ACC112 (cell line): Measurements from ENCODE around the gene TRPM2.

Experiments used
- H2AFZ ChIP-seq: fragments of 200-600 bp; sonication (generic); one replicate; pipeline ENCODE4 v1.6.0; 2017; ENCODE audit warnings: antibody characterized with exemption, low read length; ENCODE audit not compliant: unreplicated experiment
- H3K27ac ChIP-seq: fragments of 200-600 bp; sonication (generic); 2 replicates; pipeline ENCODE4 v1.5.1; 2014; ENCODE audit warnings: low read depth, mild to moderate bottlenecking, antibody characterized with exemption, low read length, moderate library complexity
- H3K27me3 ChIP-seq: fragments of 200-600 bp; sonication (generic); 2 replicates; pipeline ENCODE4 v1.6.1; 2014; ENCODE audit warnings: mild to moderate bottlenecking, antibody characterized with exemption, low read length, moderate library complexity, mixed read lengths; ENCODE audit not compliant: insufficient read depth
- H3K36me3 ChIP-seq: fragments of 200-600 bp; sonication (generic); 2 replicates; pipeline ENCODE4 v1.6.1; 2016; ENCODE audit warnings: mild to moderate bottlenecking, antibody characterized with exemption, low read length, moderate library complexity, mixed read lengths; ENCODE audit not compliant: insufficient read depth
- H3K4me1 ChIP-seq: fragments of 200-600 bp; sonication (generic); one replicate; pipeline ENCODE4 v1.6.1; 2016; ENCODE audit warnings: low read length, mixed read lengths; ENCODE audit not compliant: insufficient read depth, unreplicated experiment, control insufficient read depth
- H3K4me3 ChIP-seq: fragments of 200-600 bp; sonication (generic); 2 replicates; pipeline ENCODE4 v1.5.1; 2014; ENCODE audit warnings: mild to moderate bottlenecking, low read depth, low read length
- H3K79me2 ChIP-seq: fragments of 200-600 bp; sonication (generic); one replicate; pipeline ENCODE4 v1.6.0; 2016; ENCODE audit warnings: low read length; ENCODE audit not compliant: control insufficient read depth, unreplicated experiment, insufficient read depth

Gene TRPM2

GRCh38 chr21:44427241-44428120 lies 74.1 kb downstream of the TRPM2 start:
- Histone ChIP-seq H3K27ac (no peak overlapping the region), H3K4me1 (no peaks in the 10 kb centered on the region), H3K27me3 (no peaks in the 10 kb centered on the region), H3K36me3 (no peaks in the 10 kb centered on the region), H3K79me2 (no peaks in the 10 kb centered on the region), H3K4me3 (no peak overlapping the region), H2AFZ (no peak overlapping the region)

- Histone ChIP-seq H3K4me3 (no peak overlapping the region), H3K27ac (no peak overlapping the region), H2AFZ (no peak overlapping the region), H3K4me1 (no peaks in the 10 kb centered on the region), H3K79me2 (no peaks in the 10 kb centered on the region), H3K36me3 (no peaks in the 10 kb centered on the region), H3K27me3 (no peaks in the 10 kb centered on the region)
Measured at GRCh38 chr21:44428281-44428960, 75.0 kb downstream of the TRPM2 start.

- Histone ChIP-seq H2AFZ (no peak overlapping the region), H3K4me1 (no peaks in the 10 kb centered on the region)
Measured at GRCh38 chr21:44429894-44430293, 76.5 kb downstream of the TRPM2 start.

GRCh38 chr21:44431300-44431699 lies 77.9 kb downstream of the TRPM2 start:
- no peak overlapping the region for H2AFZ ChIP-seq
- no peaks in the 10 kb centered on the region for H3K27me3 ChIP-seq
- H3K36me3 ChIP-seq, result no peaks in the 10 kb centered on the region
- H3K4me3 ChIP-seq, result no peak overlapping the region
- H3K4me1 ChIP-seq, result no peaks in the 10 kb centered on the region
- no peaks in the 10 kb centered on the region for H3K79me2 ChIP-seq
- no peak overlapping the region for H3K27ac ChIP-seq

More at GRCh38 chr21:44429894-44430293, 76.5 kb downstream of the TRPM2 start:
- Histone ChIP-seq H3K79me2 (no peaks in the 10 kb centered on the region), H3K36me3 (no peaks in the 10 kb centered on the region), H3K4me3 (no peak overlapping the region), H3K27me3 (no peaks in the 10 kb centered on the region), H3K27ac (no peak overlapping the region)

GRCh38 chr21:44432841-44433790 lies 79.7 kb downstream of the TRPM2 start:
- Histone ChIP-seq H3K27me3 (no peaks in the 10 kb centered on the region), H3K4me1 (no peaks in the 10 kb centered on the region), H3K27ac (no peak overlapping the region), H2AFZ (no peak overlapping the region), H3K79me2 (no peaks in the 10 kb centered on the region), H3K36me3 (no peaks in the 10 kb centered on the region), H3K4me3 (no peak overlapping the region)

- no peak overlapping the region for H2AFZ ChIP-seq
- H3K4me1 ChIP-seq, result no peaks in the 10 kb centered on the region
- no peak overlapping the region for H3K4me3 ChIP-seq
- no peaks in the 10 kb centered on the region for H3K27me3 ChIP-seq
- H3K79me2 ChIP-seq, result no peaks in the 10 kb centered on the region
- H3K36me3 ChIP-seq, result no peaks in the 10 kb centered on the region
- no peak overlapping the region for H3K27ac ChIP-seq
Measured at GRCh38 chr21:44433791-44434567, 80.6 kb downstream of the TRPM2 start.

GRCh38 chr21:44434568-44434925 lies 81.1 kb downstream of the TRPM2 start:
- Histone ChIP-seq H3K36me3 (no peaks in the 10 kb centered on the region), H3K4me1 (no peaks in the 10 kb centered on the region), H3K27ac (no peak overlapping the region), H3K79me2 (no peaks in the 10 kb centered on the region), H3K4me3 (no peak overlapping the region), H2AFZ (no peak overlapping the region), H3K27me3 (no peaks in the 10 kb centered on the region)

GRCh38 chr21:44434936-44435635 lies 81.7 kb downstream of the TRPM2 start:
- no peaks in the 10 kb centered on the region for H3K36me3 ChIP-seq
- no peaks in the 10 kb centered on the region for H3K79me2 ChIP-seq
- H3K4me3 ChIP-seq, result no peak overlapping the region
- H3K4me1 ChIP-seq, result no peaks in the 10 kb centered on the region
- H3K27me3 ChIP-seq, result no peaks in the 10 kb centered on the region
- no peak overlapping the region for H2AFZ ChIP-seq
- H3K27ac ChIP-seq, result no peak overlapping the region

GRCh38 chr21:44436111-44436611 lies 82.7 kb downstream of the TRPM2 start:
- no peaks in the 10 kb centered on the region for H3K4me1 ChIP-seq
- no peak overlapping the region for H3K4me3 ChIP-seq
- H3K27me3 ChIP-seq, result no peaks in the 10 kb centered on the region
- no peak overlapping the region for H3K27ac ChIP-seq
- no peak overlapping the region for H2AFZ ChIP-seq
- no peaks in the 10 kb centered on the region for H3K36me3 ChIP-seq
- no peaks in the 10 kb centered on the region for H3K79me2 ChIP-seq
